Measurements from ENCODE around the gene GABRD.

DNA sequence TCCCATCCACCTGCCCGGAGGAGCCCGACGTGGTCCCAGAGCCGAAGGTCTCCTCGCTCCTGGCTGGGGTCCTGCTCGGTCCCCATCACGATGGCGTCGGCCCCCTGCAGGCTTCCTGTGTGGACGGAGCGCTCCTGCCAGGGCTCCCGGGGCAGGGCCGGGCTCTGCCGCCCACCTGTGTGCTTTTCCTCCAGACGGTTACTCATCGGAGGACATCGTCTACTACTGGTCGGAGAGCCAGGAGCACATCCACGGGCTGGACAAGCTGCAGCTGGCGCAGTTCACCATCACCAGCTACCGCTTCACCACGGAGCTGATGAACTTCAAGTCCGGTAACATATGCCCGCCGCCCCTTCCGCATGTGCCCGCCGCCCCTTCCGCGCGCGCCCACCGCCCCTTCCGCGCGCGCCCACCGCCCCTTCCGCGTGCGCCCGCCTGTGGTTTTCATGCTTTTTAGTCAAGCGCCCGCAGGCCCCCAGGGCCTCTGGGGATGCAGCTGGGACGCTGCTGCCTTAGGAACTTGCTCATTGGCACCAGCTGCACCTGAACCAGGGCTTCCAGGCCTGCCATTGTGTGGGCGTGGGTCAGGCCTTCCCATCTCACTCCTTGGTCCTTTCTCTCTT is 8.9 kb downstream of the GABRD start:
- TF ChIP-seq, protein P1, sequence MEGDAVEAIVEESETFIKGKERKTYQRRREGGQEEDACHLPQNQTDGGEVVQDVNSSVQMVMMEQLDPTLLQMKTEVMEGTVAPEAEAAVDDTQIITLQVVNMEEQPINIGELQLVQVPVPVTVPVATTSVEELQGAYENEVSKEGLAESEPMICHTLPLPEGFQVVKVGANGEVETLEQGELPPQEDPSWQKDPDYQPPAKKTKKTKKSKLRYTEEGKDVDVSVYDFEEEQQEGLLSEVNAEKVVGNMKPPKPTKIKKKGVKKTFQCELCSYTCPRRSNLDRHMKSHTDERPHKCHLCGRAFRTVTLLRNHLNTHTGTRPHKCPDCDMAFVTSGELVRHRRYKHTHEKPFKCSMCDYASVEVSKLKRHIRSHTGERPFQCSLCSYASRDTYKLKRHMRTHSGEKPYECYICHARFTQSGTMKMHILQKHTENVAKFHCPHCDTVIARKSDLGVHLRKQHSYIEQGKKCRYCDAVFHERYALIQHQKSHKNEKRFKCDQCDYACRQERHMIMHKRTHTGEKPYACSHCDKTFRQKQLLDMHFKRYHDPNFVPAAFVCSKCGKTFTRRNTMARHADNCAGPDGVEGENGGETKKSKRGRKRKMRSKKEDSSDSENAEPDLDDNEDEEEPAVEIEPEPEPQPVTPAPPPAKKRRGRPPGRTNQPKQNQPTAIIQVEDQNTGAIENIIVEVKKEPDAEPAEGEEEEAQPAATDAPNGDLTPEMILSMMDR (IDR thresholded peaks at IDR 0.05; ENCODE audit: insufficient read depth, low read depth, low read length), result no peak
- no peak for TF ChIP-seq EZH2 (IDR thresholded peaks at IDR 0.05; ENCODE audit: insufficient read depth, low read length)
